ENCODE measurements around the gene CNTNAP5. TPM values are rescaled to one million over a fixed set of nuclear protein-coding genes. Genes with fewer than 3 reads are reported as not detected.

The CNTNAP5 gene
- total and polyA plus RNA-seq, 4 donors: not detected

GRCh38 chr2:124151691-124152090 is 126.6 kb downstream of the CNTNAP5 start:
- Histone ChIP-seq H3K4me3 (ENCODE audit: low read depth in 1 of 3, low read length in 3 of 3) (no peak overlapping the region), H3K36me3 (ENCODE audit: control insufficient read depth in 4 of 4, insufficient read depth in 3 of 4, low read depth in 1 of 4, low read length in 3 of 4) (no peaks in the 10 kb centered on the region), H3K27ac (ENCODE audit: low read depth in 1 of 2, low read length in 2 of 2) (no peak overlapping the region), H3K4me1 (ENCODE audit: control insufficient read depth in 4 of 4, insufficient read depth in 4 of 4, low read length in 3 of 4) (no peaks in the 10 kb centered on the region), H3K27me3 (ENCODE audit: control insufficient read depth in 4 of 4, insufficient read depth in 4 of 4, low read length in 3 of 4) (peaks cover 0 to 5% (median 0%) of the 10 kb centered on the region in 4 donors), H3K9ac (ENCODE audit: low read depth in 1 of 2, low read length in 2 of 2) (no peak overlapping the region), H3K9me3 (ENCODE audit: control insufficient read depth in 4 of 4, low read length in 3 of 4) (peaks cover 0 to 3% (median 0%) of the 10 kb centered on the region in 4 donors)
- TF ChIP-seq CTCF (IDR thresholded peaks at IDR 0.05; ENCODE audit: low read depth, low read length, missing input control): no peak
- TF ChIP-seq ZBTB33 (IDR thresholded peaks at IDR 0.05): no peak
- TF ChIP-seq TAF1 (conservative IDR thresholded peaks at IDR 0.05): no peak
- no peak for TF ChIP-seq MAX (IDR thresholded peaks at IDR 0.05)
- no peak for TF ChIP-seq HNF4A (conservative IDR thresholded peaks at IDR 0.05)
- no peak for TF ChIP-seq HNF4G (IDR thresholded peaks at IDR 0.05)
- TF ChIP-seq FOXA1 (IDR thresholded peaks at IDR 0.05): no peak
- DNase-seq (ENCODE audit: low spot score): no peak
- WGBS: 67% methylated on average over 4 of the region's 4 CpGs

- WGBS: 86% methylated on average over 8 of the region's 8 CpGs
- DNase-seq (ENCODE audit: low spot score): no peak
- TF ChIP-seq HNF4A (conservative IDR thresholded peaks at IDR 0.05) (no peak), FOXA1 (IDR thresholded peaks at IDR 0.05) (no peak), SP1 (IDR thresholded peaks at IDR 0.05) (no peak), ATF3 (IDR thresholded peaks at IDR 0.05) (no peak), JUND (IDR thresholded peaks at IDR 0.05) (no peak), TAF1 (conservative IDR thresholded peaks at IDR 0.05) (no peak), CTCF (IDR thresholded peaks at IDR 0.05; ENCODE audit: low read depth, low read length, missing input control) (no peak), YY1 (IDR thresholded peaks at IDR 0.05) (no peak)
- Histone ChIP-seq H3K9me3 (ENCODE audit: control insufficient read depth in 4 of 4, low read length in 3 of 4) (peaks cover 0 to 3% (median 0%) of the 10 kb centered on the region in 4 donors), H3K27ac (ENCODE audit: low read depth in 1 of 2, low read length in 2 of 2) (no peak overlapping the region), H3K27me3 (ENCODE audit: control insufficient read depth in 4 of 4, insufficient read depth in 4 of 4, low read length in 3 of 4) (peaks cover 0 to 5% (median 0%) of the 10 kb centered on the region in 4 donors), H3K36me3 (ENCODE audit: control insufficient read depth in 4 of 4, insufficient read depth in 3 of 4, low read depth in 1 of 4, low read length in 3 of 4) (no peaks in the 10 kb centered on the region), H3K9ac (ENCODE audit: low read depth in 1 of 2, low read length in 2 of 2) (no peak overlapping the region), H3K4me3 (ENCODE audit: low read depth in 1 of 3, low read length in 3 of 3) (no peak overlapping the region), H3K4me1 (ENCODE audit: control insufficient read depth in 4 of 4, insufficient read depth in 4 of 4, low read length in 3 of 4) (no peaks in the 10 kb centered on the region)
Observed at GRCh38 chr2:124153713-124154112, 128.6 kb downstream of the CNTNAP5 start.

GRCh38 chr2:124159166-124159565 is 134.1 kb downstream of the CNTNAP5 start:
- no peaks in the 10 kb centered on the region for H3K36me3 ChIP-seq (ENCODE audit: control insufficient read depth in 4 of 4, insufficient read depth in 3 of 4, low read depth in 1 of 4, low read length in 3 of 4)
- DNase-seq (ENCODE audit: low spot score): no peak
- no peaks in the 10 kb centered on the region for H3K4me1 ChIP-seq (ENCODE audit: control insufficient read depth in 4 of 4, insufficient read depth in 4 of 4, low read length in 3 of 4)
- H3K27ac ChIP-seq (ENCODE audit: low read depth in 1 of 2, low read length in 2 of 2): no peak overlapping the region
- H3K9me3 ChIP-seq (ENCODE audit: control insufficient read depth in 4 of 4, low read length in 3 of 4): no peaks in the 10 kb centered on the region
- H3K27me3 ChIP-seq (ENCODE audit: control insufficient read depth in 4 of 4, insufficient read depth in 4 of 4, low read length in 3 of 4): no peaks in the 10 kb centered on the region
- 78% methylated on average over 1 of the region's 1 CpG for WGBS
- H3K9ac ChIP-seq (ENCODE audit: low read depth in 1 of 2, low read length in 2 of 2): no peak overlapping the region
- no peak overlapping the region for H3K4me3 ChIP-seq (ENCODE audit: low read depth in 1 of 3, low read length in 3 of 3)
- TF ChIP-seq HNF4A (conservative IDR thresholded peaks at IDR 0.05) (no peak), CTCF (IDR thresholded peaks at IDR 0.05; ENCODE audit: low read depth, low read length, missing input control) (no peak), RAD21 (IDR thresholded peaks at IDR 0.05) (no peak), SP1 (IDR thresholded peaks at IDR 0.05) (no peak), MAX (IDR thresholded peaks at IDR 0.05) (no peak), FOXA1 (IDR thresholded peaks at IDR 0.05) (no peak), ATF3 (IDR thresholded peaks at IDR 0.05) (no peak), RXRA (IDR thresholded peaks at IDR 0.05) (no peak), EGR1 (IDR thresholded peaks at IDR 0.05; ENCODE audit: low read depth in 2 of 2) (no peak), ZBTB33 (IDR thresholded peaks at IDR 0.05) (no peak)
